ENCODE data around the gene ZNF740. TPM values are rescaled to one million over a fixed set of nuclear protein-coding genes. Genes with fewer than 3 reads are reported as not detected.
A peak's percentile ranks its signal among the peaks of the same experiment; 100 is the strongest.
"Not testable (repeated sequence)": the region's sequence is repeated elsewhere in the genome, so short reads cannot be mapped to it uniquely, and the experiment has no call there.

The ZNF740 gene
- total RNA-seq, 1 donor from 2014 or later: 72.2 TPM

GRCh38 chr12:53160000-53160399 lies 20.5 kb upstream of the ZNF740 start:
- peaks cover 6% of the 10 kb centered on the region for H3K36me3 Mint-ChIP-seq
- H3K27me3 Mint-ChIP-seq: no peaks in the 10 kb centered on the region
- peak; percentile 65 for DNase-seq (ENCODE audit: extremely low spot score, unreplicated experiment)
- TF ChIP-seq CTCF (conservative IDR thresholded peaks at IDR 0.05): no peak
- H3K4me3 Mint-ChIP-seq: no peak overlapping the region
- no peak overlapping the region for H3K27ac Mint-ChIP-seq
- H3K9me3 Mint-ChIP-seq: no peaks in the 10 kb centered on the region
- H3K4me1 Mint-ChIP-seq (ENCODE audit: unreplicated experiment): peaks cover 6% of the 10 kb centered on the region

GRCh38 chr12:53160673-53161072 lies 19.8 kb upstream of the ZNF740 start:
- peaks cover 6% of the 10 kb centered on the region for H3K4me1 Mint-ChIP-seq (ENCODE audit: unreplicated experiment)
- peaks cover 6% of the 10 kb centered on the region for H3K36me3 Mint-ChIP-seq
- peak; percentile 49 for DNase-seq (ENCODE audit: extremely low spot score, unreplicated experiment)
- H3K27me3 Mint-ChIP-seq: no peaks in the 10 kb centered on the region
- no peak for TF ChIP-seq CTCF (conservative IDR thresholded peaks at IDR 0.05)
- H3K27ac Mint-ChIP-seq: no peak overlapping the region
- no peaks in the 10 kb centered on the region for H3K9me3 Mint-ChIP-seq
- H3K4me3 Mint-ChIP-seq: no peak overlapping the region

- no peak overlapping the region for H3K27ac Mint-ChIP-seq
- no peaks in the 10 kb centered on the region for H3K9me3 Mint-ChIP-seq
- H3K27me3 Mint-ChIP-seq: no peaks in the 10 kb centered on the region
- TF ChIP-seq CTCF (conservative IDR thresholded peaks at IDR 0.05): no peak
- H3K4me1 Mint-ChIP-seq (ENCODE audit: unreplicated experiment): peaks cover 6% of the 10 kb centered on the region
- H3K4me3 Mint-ChIP-seq: no peak overlapping the region
- no peak for DNase-seq (ENCODE audit: extremely low spot score, unreplicated experiment)
- peaks cover 9% of the 10 kb centered on the region for H3K36me3 Mint-ChIP-seq
Observed at GRCh38 chr12:53161119-53161911, 19.2 kb upstream of the ZNF740 start.

DNA sequence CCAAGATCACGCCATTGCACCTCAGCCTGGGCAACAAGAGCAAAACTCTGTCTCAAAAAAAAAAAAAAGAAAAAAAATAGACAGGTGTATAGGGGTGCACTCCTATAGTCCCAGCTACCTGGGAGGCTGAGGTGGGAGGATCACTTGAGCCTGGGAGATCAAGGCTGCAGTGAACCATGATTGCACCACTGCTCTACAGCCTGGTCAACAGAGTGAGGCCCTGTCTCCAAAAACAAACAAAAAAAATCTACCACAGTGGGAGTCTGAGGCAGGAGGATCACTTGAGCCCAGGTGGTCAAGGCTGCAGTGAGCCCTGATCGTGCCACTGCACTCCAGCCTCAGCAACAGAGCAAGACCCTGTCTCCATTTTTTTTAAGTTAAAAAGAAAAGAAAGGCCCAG lies 17.5 kb upstream of the ZNF740 start:
- peaks cover 16% of the 10 kb centered on the region for H3K36me3 Mint-ChIP-seq
- H3K27ac Mint-ChIP-seq; H3K9me3 Mint-ChIP-seq; H3K4me1 Mint-ChIP-seq (ENCODE audit: unreplicated experiment); DNase-seq (ENCODE audit: extremely low spot score, unreplicated experiment); H3K4me3 Mint-ChIP-seq; H3K27me3 Mint-ChIP-seq: not testable (repeated sequence)

DNA sequence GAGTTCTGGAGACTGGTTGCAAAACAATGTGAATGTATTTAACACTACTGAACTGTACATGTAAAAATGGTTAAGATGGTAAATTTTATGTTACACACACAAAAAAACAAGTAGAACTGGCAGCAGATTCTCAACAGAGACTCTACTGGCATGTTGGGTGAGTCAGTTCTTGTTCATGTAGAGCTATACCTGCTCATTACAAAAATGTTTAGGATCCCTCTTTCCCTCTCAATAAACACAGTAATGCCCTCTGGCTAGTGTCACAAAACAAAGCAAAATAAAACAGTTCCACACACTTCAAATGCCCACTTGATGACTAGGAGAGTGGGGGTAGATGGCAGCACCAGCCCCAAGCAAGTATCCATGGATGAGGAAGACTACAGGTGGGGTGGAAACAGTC lies 13.7 kb upstream of the ZNF740 start:
- no peak for DNase-seq (ENCODE audit: extremely low spot score, unreplicated experiment)
- no peak for TF ChIP-seq CTCF (conservative IDR thresholded peaks at IDR 0.05)
- Mint-ChIP-seq H3K27ac (no peak overlapping the region), H3K36me3 (peaks cover 21% of the 10 kb centered on the region), H3K4me3 (no peak overlapping the region), H3K27me3 (no peaks in the 10 kb centered on the region), H3K9me3 (no peaks in the 10 kb centered on the region), H3K4me1 (ENCODE audit: unreplicated experiment) (peaks cover 4% of the 10 kb centered on the region)

DNA sequence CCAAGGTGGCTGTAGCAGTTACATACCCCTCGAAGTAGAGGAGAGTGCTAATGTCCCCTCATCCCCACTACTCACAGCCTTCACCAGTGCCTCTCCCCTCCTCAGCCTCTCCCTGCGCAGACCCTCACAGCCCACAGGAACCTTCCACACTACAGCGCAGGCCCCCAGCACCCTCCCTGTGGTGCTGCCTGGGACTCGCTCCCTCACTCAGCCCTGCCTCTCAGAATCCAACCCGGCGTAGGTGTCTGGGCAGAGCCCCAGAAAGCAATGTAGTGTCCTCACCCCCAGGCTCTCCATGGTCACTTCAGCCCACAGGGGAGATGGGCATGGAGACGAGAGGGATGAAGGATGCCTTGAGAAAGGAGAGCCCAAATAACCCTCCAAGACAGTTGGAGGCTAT lies 10.9 kb upstream of the ZNF740 start:
- no peak overlapping the region for H3K4me3 Mint-ChIP-seq
- H3K27ac Mint-ChIP-seq: no peak overlapping the region
- no peak for DNase-seq (ENCODE audit: extremely low spot score, unreplicated experiment)
- H3K27me3 Mint-ChIP-seq: no peaks in the 10 kb centered on the region
- H3K9me3 Mint-ChIP-seq: no peaks in the 10 kb centered on the region
- no peak for TF ChIP-seq CTCF (conservative IDR thresholded peaks at IDR 0.05)
- H3K4me1 Mint-ChIP-seq (ENCODE audit: unreplicated experiment): peaks cover 5% of the 10 kb centered on the region
- peaks cover 19% of the 10 kb centered on the region for H3K36me3 Mint-ChIP-seq
